ENCODE measurements around the gene BCL2L11. TPM values are rescaled to one million over a fixed set of nuclear protein-coding genes. Genes with fewer than 3 reads are reported as not detected.
A peak's percentile ranks its signal among the peaks of the same experiment; 100 is the strongest.

Gene BCL2L11
- total RNA-seq, 1 donor from 2014 or later, result 23.5 TPM

- no peak for DNase-seq (ENCODE audit: low read depth)
Measured at GRCh38 chr2:111167863-111168162, 47.1 kb downstream of the BCL2L11 start.

- peak; percentile 89 for DNase-seq (ENCODE audit: low read depth)
Measured at GRCh38 chr2:111168528-111169239, 48.0 kb downstream of the BCL2L11 start.

- no peak for DNase-seq (ENCODE audit: low read depth)
Measured at GRCh38 chr2:111169268-111169667, 48.6 kb downstream of the BCL2L11 start.

- no peak for DNase-seq (ENCODE audit: low read depth)
Measured at GRCh38 chr2:111169924-111170323, 49.2 kb downstream of the BCL2L11 start.

- no peak for DNase-seq (ENCODE audit: low read depth)
Measured at GRCh38 chr2:111171337-111171930, 50.7 kb downstream of the BCL2L11 start.

- peak; percentile 67 for DNase-seq (ENCODE audit: low read depth)
Measured at GRCh38 chr2:111172666-111173065, 52.0 kb downstream of the BCL2L11 start.

GRCh38 chr2:111173338-111173737, 52.6 kb downstream of the BCL2L11 start:
- no peak for DNase-seq (ENCODE audit: low read depth)

GRCh38 chr2:111173856-111174255, 53.1 kb downstream of the BCL2L11 start:
- no peak for DNase-seq (ENCODE audit: low read depth)

GRCh38 chr2:111175615-111176014, 54.9 kb downstream of the BCL2L11 start:
- DNase-seq (ENCODE audit: low read depth), result no peak

- no peak for DNase-seq (ENCODE audit: low read depth)
Measured at GRCh38 chr2:111176388-111176787, 55.7 kb downstream of the BCL2L11 start.

GRCh38 chr2:111176867-111177266, 56.2 kb downstream of the BCL2L11 start:
- no peak for DNase-seq (ENCODE audit: low read depth)

GRCh38 chr2:111178296-111178695, 57.6 kb downstream of the BCL2L11 start:
- no peak for DNase-seq (ENCODE audit: low read depth)

- peak; percentile 77 for DNase-seq (ENCODE audit: low read depth)
Measured at GRCh38 chr2:111178730-111179405, 58.2 kb downstream of the BCL2L11 start.

GRCh38 chr2:111182121-111182520, 61.4 kb downstream of the BCL2L11 start:
- no peak for DNase-seq (ENCODE audit: low read depth)

- no peak for DNase-seq (ENCODE audit: low read depth)
Measured at GRCh38 chr2:111182740-111183139, 62.0 kb downstream of the BCL2L11 start.

GRCh38 chr2:111184725-111185310, 64.1 kb downstream of the BCL2L11 start:
- no peak for DNase-seq (ENCODE audit: low read depth)

- DNase-seq (ENCODE audit: low read depth), result no peak
Measured at GRCh38 chr2:111185361-111186022, 64.8 kb downstream of the BCL2L11 start.

GRCh38 chr2:111186121-111186715, 65.5 kb downstream of the BCL2L11 start:
- DNase-seq (ENCODE audit: low read depth), result no peak

GRCh38 chr2:111186933-111187332, 66.2 kb downstream of the BCL2L11 start:
- DNase-seq (ENCODE audit: low read depth), result no peak

- DNase-seq (ENCODE audit: low read depth), result no peak
Measured at GRCh38 chr2:111188681-111189080, 68.0 kb downstream of the BCL2L11 start.

- no peak for DNase-seq (ENCODE audit: low read depth)
Measured at GRCh38 chr2:111189106-111189505, 68.4 kb downstream of the BCL2L11 start.
